GM18526 (cell line): ENCODE measurements around the gene SEPTIN12.

ENCODE experiments used
- POLR2A ChIP-seq: IDR thresholded peaks from 3 replicates; pipeline ENCODE4 v1.6.1; 2011; ENCODE audit not compliant: insufficient read length; ENCODE audit errors: extremely low read depth

Gene SEPTIN12

GRCh38 chr16:4811242-4811641 lies 23.1 kb upstream of the SEPTIN12 start:
- no peak for TF ChIP-seq POLR2A

- TF ChIP-seq POLR2A = no peak
These were observed 18.1 kb upstream of the SEPTIN12 start for GRCh38 chr16:4806280-4806679.

GRCh38 chr16:4805231-4805630 lies 17.1 kb upstream of the SEPTIN12 start:
- no peak for TF ChIP-seq POLR2A

GRCh38 chr16:4803898-4804762 lies 16.0 kb upstream of the SEPTIN12 start:
- TF ChIP-seq POLR2A = no peak

GRCh38 chr16:4803401-4803844 lies 15.3 kb upstream of the SEPTIN12 start:
- TF ChIP-seq POLR2A = no peak

GRCh38 chr16:4802659-4803287 lies 14.6 kb upstream of the SEPTIN12 start:
- TF ChIP-seq POLR2A = no peak

GRCh38 chr16:4801962-4802658 lies 14.0 kb upstream of the SEPTIN12 start, which contains the start of gene ROGDI:
TSS of gene ROGDI (minus strand) at chr16:4802633. CDS start at chr16:4802571, 62 bp downstream.
- peak; percentile 46 for TF ChIP-seq POLR2A

GRCh38 chr16:4801051-4801961 lies 13.2 kb upstream of the SEPTIN12 start:
- TF ChIP-seq POLR2A = no peak

- TF ChIP-seq POLR2A = peak; percentile 34
These were observed 12.3 kb upstream of the SEPTIN12 start for GRCh38 chr16:4800290-4801041.

- TF ChIP-seq POLR2A = no peak
These were observed 11.2 kb upstream of the SEPTIN12 start for GRCh38 chr16:4799171-4799855.

GRCh38 chr16:4798456-4798855 lies 10.3 kb upstream of the SEPTIN12 start:
- TF ChIP-seq POLR2A = no peak

- TF ChIP-seq POLR2A = no peak
These were observed 9.7 kb upstream of the SEPTIN12 start for GRCh38 chr16:4797805-4798252.
